ENCODE measurements around the gene APLP2. TPM values are rescaled to one million over a fixed set of nuclear protein-coding genes. Genes with fewer than 3 reads are reported as not detected.

APLP2 gene
- total RNA-seq, 1 experiment from 2014 or later = 345 TPM

GRCh38 chr11:130087294-130087926, 17.7 kb downstream of the APLP2 start:
- ATAC-seq (peak; percentile 51), DNase-seq (ENCODE audit: low spot score) (no peak)
- CTCF ChIA-PET = interaction anchor here (0.8 to 1.5 kb wide), 2 partner anchors 10 to 45 kb away, joined by 3 to 4 read pairs; no protein-coding TSS in a partner anchor
- TF ChIP-seq IRF1 (CRISPR knock-in tag; IDR thresholded peaks at IDR 0.05) = no peak
- no peak for TF ChIP-seq TP53 (CRISPR knock-in tag; IDR thresholded peaks at IDR 0.05)
- no peak for TF ChIP-seq ELF4 (CRISPR knock-in tag; IDR thresholded peaks at IDR 0.05; ENCODE audit: low read depth)
- TF ChIP-seq ERG (CRISPR knock-in tag; IDR thresholded peaks at IDR 0.05) = no peak
- TF ChIP-seq ZNF317 (CRISPR knock-in tag; IDR thresholded peaks at IDR 0.05; ENCODE audit: borderline replicate concordance, low read depth) = no peak
- TF ChIP-seq ARID4B (CRISPR knock-in tag; IDR thresholded peaks at IDR 0.05; ENCODE audit: borderline replicate concordance) = no peak
- TF ChIP-seq USF1 (CRISPR knock-in tag; IDR thresholded peaks at IDR 0.05) = no peak
- no peak for TF ChIP-seq E2F5 (CRISPR knock-in tag; IDR thresholded peaks at IDR 0.05)
- no peak for TF ChIP-seq PREB (CRISPR knock-in tag; IDR thresholded peaks at IDR 0.05; ENCODE audit: borderline replicate concordance)
- TF ChIP-seq ZNF532 (CRISPR knock-in tag; IDR thresholded peaks at IDR 0.05; ENCODE audit: borderline replicate concordance) = no peak
- POLR2A ChIA-PET = no interaction called here
- H3K27ac Mint-ChIP-seq = peak overlapping the region; percentile 48; the same call in 1 of the 2 replicates
- H3K27me3 Mint-ChIP-seq (ENCODE audit: low read depth) = no peaks in the 10 kb centered on the region
- H3K36me3 Mint-ChIP-seq = peaks cover 10% of the 10 kb centered on the region
- no peak overlapping the region for H3K4me3 Mint-ChIP-seq
- H3K4me1 Mint-ChIP-seq = peaks cover 37% of the 10 kb centered on the region
- peaks cover 5% of the 10 kb centered on the region for H3K9me3 Mint-ChIP-seq

Data from WTC11 (cell line).